Endothelial cell of umbilical vein (primary cell): ENCODE measurements around the gene CTSW.

Experiments used
- CTCF ChIP-seq, 2 donors: IDR thresholded peaks; 1 replicate in 1 of 2; 2 replicates in 1 of 2; pipeline ENCODE4 v1.5.1; 2011; ENCODE audit warnings: low read length in 2 of 2, mild to moderate bottlenecking in 2 of 2, moderate library complexity in 2 of 2, control low read depth in 1 of 2, inconsistent platforms in 1 of 2, low read depth in 1 of 2; ENCODE audit not compliant: insufficient read depth in 1 of 2; ENCODE audit errors: extremely low read depth in 1 of 2
- FOS ChIP-seq: IDR thresholded peaks from 2 replicates; pipeline ENCODE4 v1.6.1; 2011; ENCODE audit warnings: mild to moderate bottlenecking, low read length, moderate library complexity, borderline replicate concordance; ENCODE audit not compliant: insufficient read depth

- no peak for TF ChIP-seq CTCF (IDR thresholded peaks at IDR 0.05; ENCODE audit: extremely low read depth in 1 of 2, insufficient read depth in 1 of 2, low read depth in 1 of 2, low read length in 2 of 2)
- TF ChIP-seq FOS: no peak
These were observed 37.4 kb downstream of the CTSW start for GRCh38 chr11:65917077-65917433.
